ENCODE measurements around the gene CTU2. TPM values are rescaled to one million over a fixed set of nuclear protein-coding genes. Genes with fewer than 3 reads are reported as not detected.

CTU2 gene
- total and polyA plus RNA-seq, 2 of the 8 experiments (the other 6 are each of a cell fraction or from before 2014, with no cell fraction given) = 32.7 to 42.9 TPM

DNA sequence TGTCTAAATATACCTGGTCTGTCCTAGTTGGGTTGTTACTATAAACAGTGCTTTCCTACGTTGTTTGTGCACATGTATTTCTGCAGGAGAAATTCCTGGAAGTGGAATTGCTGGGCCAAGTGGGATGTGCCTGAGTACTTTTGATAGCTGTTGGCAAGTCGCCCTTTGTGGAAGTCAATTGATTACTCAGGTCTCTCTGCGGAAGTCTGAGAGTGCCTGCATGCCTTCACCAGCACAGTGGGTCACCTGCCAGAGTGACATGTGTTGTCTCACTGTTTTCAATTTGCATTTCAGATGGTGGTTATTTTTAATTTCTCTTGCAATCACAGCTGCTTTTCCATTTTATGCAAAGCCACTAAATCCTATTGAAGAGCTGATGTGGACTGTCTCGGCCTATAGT, 41.2 kb upstream of the CTU2 start (continued):
- TF ChIP-seq, protein P1, sequence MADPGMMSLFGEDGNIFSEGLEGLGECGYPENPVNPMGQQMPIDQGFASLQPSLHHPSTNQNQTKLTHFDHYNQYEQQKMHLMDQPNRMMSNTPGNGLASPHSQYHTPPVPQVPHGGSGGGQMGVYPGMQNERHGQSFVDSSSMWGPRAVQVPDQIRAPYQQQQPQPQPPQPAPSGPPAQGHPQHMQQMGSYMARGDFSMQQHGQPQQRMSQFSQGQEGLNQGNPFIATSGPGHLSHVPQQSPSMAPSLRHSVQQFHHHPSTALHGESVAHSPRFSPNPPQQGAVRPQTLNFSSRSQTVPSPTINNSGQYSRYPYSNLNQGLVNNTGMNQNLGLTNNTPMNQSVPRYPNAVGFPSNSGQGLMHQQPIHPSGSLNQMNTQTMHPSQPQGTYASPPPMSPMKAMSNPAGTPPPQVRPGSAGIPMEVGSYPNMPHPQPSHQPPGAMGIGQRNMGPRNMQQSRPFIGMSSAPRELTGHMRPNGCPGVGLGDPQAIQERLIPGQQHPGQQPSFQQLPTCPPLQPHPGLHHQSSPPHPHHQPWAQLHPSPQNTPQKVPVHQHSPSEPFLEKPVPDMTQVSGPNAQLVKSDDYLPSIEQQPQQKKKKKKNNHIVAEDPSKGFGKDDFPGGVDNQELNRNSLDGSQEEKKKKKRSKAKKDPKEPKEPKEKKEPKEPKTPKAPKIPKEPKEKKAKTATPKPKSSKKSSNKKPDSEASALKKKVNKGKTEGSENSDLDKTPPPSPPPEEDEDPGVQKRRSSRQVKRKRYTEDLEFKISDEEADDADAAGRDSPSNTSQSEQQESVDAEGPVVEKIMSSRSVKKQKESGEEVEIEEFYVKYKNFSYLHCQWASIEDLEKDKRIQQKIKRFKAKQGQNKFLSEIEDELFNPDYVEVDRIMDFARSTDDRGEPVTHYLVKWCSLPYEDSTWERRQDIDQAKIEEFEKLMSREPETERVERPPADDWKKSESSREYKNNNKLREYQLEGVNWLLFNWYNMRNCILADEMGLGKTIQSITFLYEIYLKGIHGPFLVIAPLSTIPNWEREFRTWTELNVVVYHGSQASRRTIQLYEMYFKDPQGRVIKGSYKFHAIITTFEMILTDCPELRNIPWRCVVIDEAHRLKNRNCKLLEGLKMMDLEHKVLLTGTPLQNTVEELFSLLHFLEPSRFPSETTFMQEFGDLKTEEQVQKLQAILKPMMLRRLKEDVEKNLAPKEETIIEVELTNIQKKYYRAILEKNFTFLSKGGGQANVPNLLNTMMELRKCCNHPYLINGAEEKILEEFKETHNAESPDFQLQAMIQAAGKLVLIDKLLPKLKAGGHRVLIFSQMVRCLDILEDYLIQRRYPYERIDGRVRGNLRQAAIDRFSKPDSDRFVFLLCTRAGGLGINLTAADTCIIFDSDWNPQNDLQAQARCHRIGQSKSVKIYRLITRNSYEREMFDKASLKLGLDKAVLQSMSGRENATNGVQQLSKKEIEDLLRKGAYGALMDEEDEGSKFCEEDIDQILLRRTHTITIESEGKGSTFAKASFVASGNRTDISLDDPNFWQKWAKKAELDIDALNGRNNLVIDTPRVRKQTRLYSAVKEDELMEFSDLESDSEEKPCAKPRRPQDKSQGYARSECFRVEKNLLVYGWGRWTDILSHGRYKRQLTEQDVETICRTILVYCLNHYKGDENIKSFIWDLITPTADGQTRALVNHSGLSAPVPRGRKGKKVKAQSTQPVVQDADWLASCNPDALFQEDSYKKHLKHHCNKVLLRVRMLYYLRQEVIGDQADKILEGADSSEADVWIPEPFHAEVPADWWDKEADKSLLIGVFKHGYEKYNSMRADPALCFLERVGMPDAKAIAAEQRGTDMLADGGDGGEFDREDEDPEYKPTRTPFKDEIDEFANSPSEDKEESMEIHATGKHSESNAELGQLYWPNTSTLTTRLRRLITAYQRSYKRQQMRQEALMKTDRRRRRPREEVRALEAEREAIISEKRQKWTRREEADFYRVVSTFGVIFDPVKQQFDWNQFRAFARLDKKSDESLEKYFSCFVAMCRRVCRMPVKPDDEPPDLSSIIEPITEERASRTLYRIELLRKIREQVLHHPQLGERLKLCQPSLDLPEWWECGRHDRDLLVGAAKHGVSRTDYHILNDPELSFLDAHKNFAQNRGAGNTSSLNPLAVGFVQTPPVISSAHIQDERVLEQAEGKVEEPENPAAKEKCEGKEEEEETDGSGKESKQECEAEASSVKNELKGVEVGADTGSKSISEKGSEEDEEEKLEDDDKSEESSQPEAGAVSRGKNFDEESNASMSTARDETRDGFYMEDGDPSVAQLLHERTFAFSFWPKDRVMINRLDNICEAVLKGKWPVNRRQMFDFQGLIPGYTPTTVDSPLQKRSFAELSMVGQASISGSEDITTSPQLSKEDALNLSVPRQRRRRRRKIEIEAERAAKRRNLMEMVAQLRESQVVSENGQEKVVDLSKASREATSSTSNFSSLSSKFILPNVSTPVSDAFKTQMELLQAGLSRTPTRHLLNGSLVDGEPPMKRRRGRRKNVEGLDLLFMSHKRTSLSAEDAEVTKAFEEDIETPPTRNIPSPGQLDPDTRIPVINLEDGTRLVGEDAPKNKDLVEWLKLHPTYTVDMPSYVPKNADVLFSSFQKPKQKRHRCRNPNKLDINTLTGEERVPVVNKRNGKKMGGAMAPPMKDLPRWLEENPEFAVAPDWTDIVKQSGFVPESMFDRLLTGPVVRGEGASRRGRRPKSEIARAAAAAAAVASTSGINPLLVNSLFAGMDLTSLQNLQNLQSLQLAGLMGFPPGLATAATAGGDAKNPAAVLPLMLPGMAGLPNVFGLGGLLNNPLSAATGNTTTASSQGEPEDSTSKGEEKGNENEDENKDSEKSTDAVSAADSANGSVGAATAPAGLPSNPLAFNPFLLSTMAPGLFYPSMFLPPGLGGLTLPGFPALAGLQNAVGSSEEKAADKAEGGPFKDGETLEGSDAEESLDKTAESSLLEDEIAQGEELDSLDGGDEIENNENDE (IDR thresholded peaks at IDR 0.05; ENCODE audit: insufficient replicate concordance, low read length) = no peak
- TF ChIP-seq POU5F1 (IDR thresholded peaks at IDR 0.05; ENCODE audit: low read depth, low read length) (no peak), TAF1 (IDR thresholded peaks at IDR 0.05; ENCODE audit: low read depth, low read length) (no peak), ASH2L (IDR thresholded peaks at IDR 0.05; ENCODE audit: low read length) (no peak)

All from H1 (cell line).